Heart left ventricle (tissue), 13 donors: ENCODE data around the gene LSG1.

Experiments
- POLR2A ChIP-seq, 2 donors: fragments of 450-650 bp; IDR thresholded peaks; one replicate each; pipeline ENCODE4 v1.6.1; 2017; ENCODE audit warnings: antibody characterized with exemption in 2 of 2, mild to moderate bottlenecking in 2 of 2, moderate library complexity in 2 of 2
- TF ChIP-seq, protein P1 (sequence below), 12 donors: fragments of 200-600 bp; sonication (generic) in 4 of 12; IDR thresholded peaks; one replicate each; pipeline versions ENCODE4 v1.5.0 to v1.8.0; 2018 to 2022; ENCODE audit warnings: antibody characterized with exemption in 12 of 12, mild to moderate bottlenecking in 5 of 12
- donor health status: ischemic (EF 13 %, LVEDD 7.1; RV severe dilation, severe dysfunction).
- donor health status: DM: no; HTN: yes; CAD: no.
- donor health status: DM: no; HTN: no; CAD: no.
- donor health status: ischemic (EF 25% LVEDD 6.9; RV normal size, moderate dysfunction).
- donor health status: ischemic (EF 25% LVEDD 5.7; RV mildly dilated, moderate dysfunction).
- donor health status: ischemic (EF 35%, LVEDD 5.7; RV mildly dilated, moderate dysfunction).
- donor health status: nonischemic (EF 11% LVEDD 7.7; RV severe dilation, severe dysfunction).
- donor health status: DM: yes; HTN: yes; CAD: no.
- donor health status: PGD.
- donor health status: ischemic (EF 29% LVEDD 5.4; RV normal size, mild dysfunction).
- donor health status: nonischemic (EF 23%, LVEDD 6.1; RV moderate dilation, normal function).

DNA sequence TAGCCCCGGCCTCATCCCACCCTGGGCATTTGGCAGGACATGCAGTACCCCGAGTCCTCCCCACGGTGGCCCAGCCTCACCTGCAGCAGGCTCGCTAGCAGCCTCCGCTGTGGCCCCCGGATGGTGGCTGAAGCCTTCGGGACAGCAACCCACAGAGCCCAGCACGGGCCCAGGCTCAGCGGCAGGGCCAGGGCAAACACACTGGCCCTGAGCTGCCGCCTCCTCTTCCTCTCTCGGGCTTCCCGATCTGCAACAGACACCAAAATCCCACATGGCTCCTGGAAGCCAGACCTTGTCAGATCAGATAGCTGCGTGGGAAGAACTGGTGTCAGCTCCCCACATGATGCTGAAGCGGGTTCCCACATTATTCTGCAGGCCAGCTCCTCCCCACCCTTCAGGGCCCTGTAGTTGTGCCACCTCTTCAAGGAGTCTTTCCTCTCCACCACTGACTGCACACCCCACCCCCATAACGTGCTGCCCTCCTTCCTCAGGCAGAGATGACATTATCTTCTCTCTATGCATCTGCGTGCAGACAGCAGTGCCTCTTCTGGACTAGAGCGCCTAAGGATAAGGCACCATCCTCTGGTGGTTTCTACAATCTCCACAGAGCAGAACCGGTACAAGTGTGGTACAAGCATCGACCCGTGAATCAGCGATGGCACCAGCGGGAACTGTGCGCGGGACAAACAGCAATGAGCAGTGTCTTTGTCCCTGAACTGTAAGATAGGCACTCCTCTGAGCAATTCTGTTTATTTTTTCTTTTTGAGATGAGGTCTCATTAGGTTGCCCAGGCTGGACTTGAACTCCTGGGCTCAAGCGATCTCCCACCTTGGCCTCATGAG lies 48.3 kb downstream of the LSG1 start:
- TF ChIP-seq POLR2A (IDR thresholded peaks at IDR 0.05), result no peak
- TF ChIP-seq, protein P1, sequence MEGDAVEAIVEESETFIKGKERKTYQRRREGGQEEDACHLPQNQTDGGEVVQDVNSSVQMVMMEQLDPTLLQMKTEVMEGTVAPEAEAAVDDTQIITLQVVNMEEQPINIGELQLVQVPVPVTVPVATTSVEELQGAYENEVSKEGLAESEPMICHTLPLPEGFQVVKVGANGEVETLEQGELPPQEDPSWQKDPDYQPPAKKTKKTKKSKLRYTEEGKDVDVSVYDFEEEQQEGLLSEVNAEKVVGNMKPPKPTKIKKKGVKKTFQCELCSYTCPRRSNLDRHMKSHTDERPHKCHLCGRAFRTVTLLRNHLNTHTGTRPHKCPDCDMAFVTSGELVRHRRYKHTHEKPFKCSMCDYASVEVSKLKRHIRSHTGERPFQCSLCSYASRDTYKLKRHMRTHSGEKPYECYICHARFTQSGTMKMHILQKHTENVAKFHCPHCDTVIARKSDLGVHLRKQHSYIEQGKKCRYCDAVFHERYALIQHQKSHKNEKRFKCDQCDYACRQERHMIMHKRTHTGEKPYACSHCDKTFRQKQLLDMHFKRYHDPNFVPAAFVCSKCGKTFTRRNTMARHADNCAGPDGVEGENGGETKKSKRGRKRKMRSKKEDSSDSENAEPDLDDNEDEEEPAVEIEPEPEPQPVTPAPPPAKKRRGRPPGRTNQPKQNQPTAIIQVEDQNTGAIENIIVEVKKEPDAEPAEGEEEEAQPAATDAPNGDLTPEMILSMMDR (IDR thresholded peaks at IDR 0.05), result no peak
